IMR-90 (cell line): ENCODE measurements around the gene STOM. TPM values are rescaled to one million over a fixed set of nuclear protein-coding genes. Genes with fewer than 3 reads are reported as not detected.

Source experiments
- ATAC-seq: fragments of 200-7000 bp; cut with Tn5 transposase; 2 replicates; pipeline ENCODE4 v1.9.1; 2020; ENCODE audit warnings: low read depth, mild to moderate bottlenecking, moderate library complexity
- BruUV-seq: library from RNA; stranded (reverse); fragments of 400-500 nt; replicated peaks from 2 replicates; lab custom pipeline; 2021; lab: Mats Ljungman, UMichigan
- CTCF ChIA-PET: fragments of 300-600 bp; formaldehyde crosslinking; extraction: SDS; loops from one replicate; lab custom pipeline; 2021; ENCODE audit warnings: antibody characterized with exemption; lab: Yijun Ruan, JAX
- POLR2A ChIA-PET: fragments of 300-600 bp; sonication (Branson Sonifier 250); formaldehyde crosslinking; loops from one replicate; lab custom pipeline; 2022; ENCODE audit warnings: antibody characterized with exemption; ENCODE audit not compliant: unreplicated experiment; lab: Charles Lee
- DNase-seq: peaks from one replicate; pipeline ENCODE4 v3.0.0; 2013
- H2AFZ ChIP-seq: replicated peaks from 2 replicates; pipeline ENCODE3; 2013; ENCODE audit warnings: low read length, mild to moderate bottlenecking; ENCODE audit not compliant: poor library complexity
- H2AK5ac ChIP-seq: 2 replicates; pipeline ENCODE4 v1.6.1; 2013; ENCODE audit warnings: low read depth, low read length, inconsistent platforms
- H2AK9ac ChIP-seq: replicated peaks from 2 replicates; pipeline ENCODE3; 2013; ENCODE audit warnings: mild to moderate bottlenecking, low read depth, low read length, moderate library complexity; ENCODE audit not compliant: poor library complexity
- H2BK120ac ChIP-seq: 2 replicates; pipeline ENCODE4 v1.6.1; 2013; ENCODE audit warnings: low read depth, low read length, inconsistent platforms
- H2BK15ac ChIP-seq: 3 replicates; pipeline ENCODE4 v1.6.1; 2013; ENCODE audit warnings: low read depth, low read length, inconsistent platforms
- H2BK20ac ChIP-seq: 2 replicates; pipeline ENCODE4 v1.6.1; 2013; ENCODE audit warnings: low read depth, mild to moderate bottlenecking, inconsistent platforms, low read length, moderate library complexity
- H2BK5ac ChIP-seq: 2 replicates; pipeline ENCODE4 v1.6.1; 2013; ENCODE audit warnings: mild to moderate bottlenecking, low read depth, low read length, inconsistent platforms; ENCODE audit not compliant: poor library complexity, severe bottlenecking
- H3K14ac ChIP-seq: replicated peaks from 2 replicates; pipeline ENCODE4 v1.6.1; 2013; ENCODE audit warnings: low read depth, low read length, inconsistent platforms
- H3K18ac ChIP-seq: 2 replicates; pipeline ENCODE4 v1.6.1; 2013; ENCODE audit warnings: low read depth, low read length, control low read depth
- H3K23ac ChIP-seq: 2 replicates; pipeline ENCODE4 v1.6.1; 2013; ENCODE audit warnings: low read depth, low read length, inconsistent platforms
- H3K27ac ChIP-seq: 2 replicates; pipeline ENCODE4 v1.5.1; 2013; ENCODE audit warnings: mild to moderate bottlenecking, control low read depth, low read length; ENCODE audit not compliant: insufficient read depth
- H3K27me3 ChIP-seq: 2 replicates; pipeline ENCODE4 v1.6.1; 2013; ENCODE audit warnings: low read length; ENCODE audit not compliant: control insufficient read depth, insufficient read depth
- H3K36me3 ChIP-seq: 2 replicates; pipeline ENCODE4 v1.6.1; 2013; ENCODE audit warnings: low read length, mixed read lengths; ENCODE audit not compliant: control insufficient read depth, insufficient read depth
- H3K4ac ChIP-seq: 2 replicates; pipeline ENCODE4 v1.6.1; 2013; ENCODE audit warnings: low read depth, low read length, inconsistent platforms
- H3K4me1 ChIP-seq: 2 replicates; pipeline ENCODE4 v1.6.1; 2013; ENCODE audit warnings: low read length, mixed read lengths; ENCODE audit not compliant: control insufficient read depth, insufficient read depth
- H3K4me2 ChIP-seq: 2 replicates; pipeline ENCODE4 v1.6.1; 2013; ENCODE audit warnings: low read depth, mild to moderate bottlenecking, control low read depth, low read length, moderate library complexity
- H3K4me3 ChIP-seq: 2 replicates; pipeline ENCODE4 v1.5.1; 2013; ENCODE audit warnings: low read depth, mild to moderate bottlenecking, control low read depth, low read length, moderate library complexity; ENCODE audit not compliant: insufficient read depth
- H3K56ac ChIP-seq: 2 replicates; pipeline ENCODE4 v1.6.1; 2013; ENCODE audit warnings: low read length, inconsistent platforms; ENCODE audit not compliant: insufficient read depth; ENCODE audit errors: extremely low read depth
- H3K79me1 ChIP-seq, 2 experiments: 2 replicates each; pipeline ENCODE4 v1.6.1; 2013; ENCODE audit warnings: low read length in 2 of 2, inconsistent platforms in 1 of 2, low read depth in 1 of 2
- H3K9ac ChIP-seq: 2 replicates; pipeline ENCODE4 v1.6.1; 2013; ENCODE audit warnings: low read depth, low read length, control low read depth
- H3K9me1 ChIP-seq: 2 replicates; pipeline ENCODE4 v1.6.1; 2013; ENCODE audit warnings: low read length, inconsistent platforms; ENCODE audit not compliant: insufficient read depth
- H3K9me3 ChIP-seq: 2 replicates; pipeline ENCODE4 v1.6.1; 2013; ENCODE audit warnings: low read length; ENCODE audit not compliant: control insufficient read depth, insufficient read depth
- H4K20me1 ChIP-seq: 2 replicates; pipeline ENCODE4 v1.6.1; 2013; ENCODE audit warnings: low read length, inconsistent platforms; ENCODE audit not compliant: insufficient read depth
- H4K5ac ChIP-seq: 2 replicates; pipeline ENCODE4 v1.6.1; 2013; ENCODE audit warnings: mild to moderate bottlenecking, low read depth, low read length, control low read depth
- H4K8ac ChIP-seq, 2 experiments: 2 replicates each; pipeline ENCODE4 v1.6.1; 2013; ENCODE audit warnings: low read depth in 2 of 2, low read length in 2 of 2, control low read depth in 1 of 2, inconsistent platforms in 1 of 2
- H4K91ac ChIP-seq: 2 replicates; pipeline ENCODE4 v1.6.1; 2013; ENCODE audit warnings: low read depth, low read length, inconsistent platforms; ENCODE audit not compliant: insufficient read depth
- BHLHE40 ChIP-seq: fragments of 150-350 bp; IDR thresholded peaks from 2 replicates; pipeline ENCODE4 v1.6.1; 2016; ENCODE audit warnings: mild to moderate bottlenecking, low read depth, low read length
- CEBPB ChIP-seq: IDR thresholded peaks from 2 replicates; pipeline ENCODE4 v1.6.1; 2012; ENCODE audit warnings: low read depth, low read length, improper control_type of control experiment
- CHD1 ChIP-seq: IDR thresholded peaks from 2 replicates; pipeline ENCODE4 v1.6.1; 2012; ENCODE audit warnings: low read depth, low read length, improper control_type of control experiment
- CTCF ChIP-seq: conservative IDR thresholded peaks from 2 replicates; pipeline ENCODE4 v1.5.1; 2012; ENCODE audit warnings: mild to moderate bottlenecking, low read depth, low read length, improper control_type of control experiment
- ELK1 ChIP-seq: fragments of 150-350 bp; IDR thresholded peaks from 2 replicates; pipeline ENCODE4 v1.6.1; 2016; ENCODE audit warnings: low read depth, mild to moderate bottlenecking, low read length, moderate library complexity, borderline replicate concordance
- FOS ChIP-seq: fragments of 150-350 bp; IDR thresholded peaks from 2 replicates; pipeline ENCODE4 v1.6.1; 2016; ENCODE audit warnings: low read depth, low read length
- MAFK ChIP-seq: IDR thresholded peaks from 2 replicates; pipeline ENCODE4 v1.6.1; 2012; ENCODE audit warnings: low read depth, low read length, improper control_type of control experiment
- MAZ ChIP-seq: IDR thresholded peaks from 2 replicates; pipeline ENCODE4 v1.6.1; 2012; ENCODE audit warnings: low read depth, mild to moderate bottlenecking, low read length, improper control_type of control experiment, moderate library complexity, borderline replicate concordance
- NFE2L2 ChIP-seq: fragments of 150-350 bp; IDR thresholded peaks from 2 replicates; pipeline ENCODE4 v1.6.1; 2016; ENCODE audit warnings: low read depth, mild to moderate bottlenecking, low read length
- RCOR1 ChIP-seq: IDR thresholded peaks from 2 replicates; pipeline ENCODE4 v1.6.1; 2012; ENCODE audit warnings: mild to moderate bottlenecking, low read length, improper control_type of control experiment; ENCODE audit not compliant: insufficient replicate concordance
- RFX5 ChIP-seq: IDR thresholded peaks from 2 replicates; pipeline ENCODE4 v1.8.0; 2012; ENCODE audit warnings: low read depth, mild to moderate bottlenecking, low read length, moderate library complexity
- SMC3 ChIP-seq: fragments of 150-350 bp; IDR thresholded peaks from 2 replicates; pipeline ENCODE4 v1.6.1; 2016; ENCODE audit warnings: low read depth, mild to moderate bottlenecking, antibody characterized with exemption, low read length, moderate library complexity
- USF2 ChIP-seq: fragments of 150-350 bp; IDR thresholded peaks from 2 replicates; pipeline ENCODE4 v1.6.1; 2017; ENCODE audit warnings: mild to moderate bottlenecking, antibody characterized with exemption, low read length, low read depth
- WGBS, 2 experiments: methylation state at CpG; one replicate each; pipeline versions ENCODE4 v1.1.5 to v1.1.7; 2013; ENCODE audit warnings: missing lambda C conversion rate in 2 of 2; ENCODE audit not compliant: insufficient read length in 1 of 2; ENCODE audit errors: extremely low coverage in 2 of 2; 5-methylcytosine and 5-hydroxymethylcytosine counted together
- dilution Hi-C: fragments of 300-500 bp; cut with HindIII; formaldehyde crosslinking; loops from one replicate; pipeline ENCODE4 v1.14.3; 2018; ENCODE audit warnings: low sequenced_read_pairs; ENCODE audit not compliant: unreplicated experiment
- in situ Hi-C: fragments of 300-500 bp; cut with MboI; formaldehyde crosslinking; loops from 3 replicates; pipeline ENCODE4 v1.14.3; 2019; ENCODE audit warnings: low sequenced_read_pairs, inconsistent platforms, mixed read lengths
- intact Hi-C: fragments of 100-400 bp; cut with micrococcal nuclease; formaldehyde crosslinking; loops from 2 replicates; pipeline ENCODE4 v1.10.0; 2022
- polyA plus RNA-seq, 3 experiments: library from polyadenylated mRNA; depleted of rRNA; stranded (reverse); fragments of >200 nt; gene quantifications; 2 replicates each; pipeline ENCODE4 v1.2.3, GENCODE V29; 2012; ENCODE audit warnings: low replicate concordance in 1 of 3
- total RNA-seq: library from RNA; depleted of rRNA; stranded (reverse); fragments of >200 nt; gene quantifications from 2 replicates; pipeline ENCODE4 v1.2.3, GENCODE V29; 2012

The STOM gene
- total and polyA plus RNA-seq, 2 of the 4 experiments (the other 2 are of a cell fraction) = 78.4 to 84.8 TPM

- H4K5ac ChIP-seq = no peak overlapping the region
- no peak overlapping the region for H3K4ac ChIP-seq
- no peak overlapping the region for H3K23ac ChIP-seq
- peaks cover 1% of the 10 kb centered on the region for H3K4me1 ChIP-seq
- no CpG with 5 or more reads among the region's 2 CpGs for WGBS, 2 experiments
- H3K27me3 ChIP-seq = peaks cover 9% of the 10 kb centered on the region; the same call in 1 of the 2 replicates
- H3K14ac ChIP-seq = no peak overlapping the region
- no peak overlapping the region for H3K9ac ChIP-seq
- no peak overlapping the region for H3K4me3 ChIP-seq
- H3K9me3 ChIP-seq = no peaks in the 10 kb centered on the region
- no peak overlapping the region for H3K4me2 ChIP-seq
- no peak overlapping the region for H2AK5ac ChIP-seq
- H2BK5ac ChIP-seq = no peak overlapping the region
- intact Hi-C loops (loop anchor here (10.0 kb wide), 1 partner anchor 410 kb away; no protein-coding TSS in a partner anchor), in situ Hi-C loops (no loop called here), dilution Hi-C loops (no loop called here)
- TF ChIP-seq RCOR1 (no peak), CHD1 (no peak), RFX5 (no peak), MAFK (no peak), CEBPB (no peak), BHLHE40 (no peak), ELK1 (no peak), CTCF (no peak), FOS (no peak), MAZ (no peak), NFE2L2 (no peak), USF2 (no peak), SMC3 (no peak)
- no peak overlapping the region for H4K8ac ChIP-seq
- H4K91ac ChIP-seq = no peak overlapping the region
- DNase-seq (no peak), ATAC-seq (no peak)
- H3K27ac ChIP-seq = no peak overlapping the region
- H2AK9ac ChIP-seq = no peak overlapping the region
- BruUV-seq = no TSS peak
- ChIA-PET CTCF (interaction anchor here (1.6 kb wide), 1 partner anchor 85 kb away, joined by 10 read pairs; no protein-coding TSS in a partner anchor), POLR2A (no interaction called here)
- no peaks in the 10 kb centered on the region for H4K20me1 ChIP-seq
- H3K79me1 ChIP-seq = no peaks in the 10 kb centered on the region
- no peak overlapping the region for H2BK20ac ChIP-seq
- no peak overlapping the region for H3K18ac ChIP-seq
- H2AFZ ChIP-seq = no peak overlapping the region
- no peak overlapping the region for H3K56ac ChIP-seq
- no peak overlapping the region for H2BK15ac ChIP-seq
- H3K36me3 ChIP-seq = no peaks in the 10 kb centered on the region
- H3K9me1 ChIP-seq = no peaks in the 10 kb centered on the region
- no peak overlapping the region for H2BK120ac ChIP-seq
Observed at GRCh38 chr9:121404906-121405305, 34.9 kb upstream of the STOM start.
